HepG2 (cell line): ENCODE results near the gene TSPAN9. TPM values are rescaled to one million over a fixed set of nuclear protein-coding genes. Genes with fewer than 3 reads are reported as not detected.

Experiments used
- IKZF4 ChIP-seq: sonication (generic); formaldehyde crosslinking; IDR thresholded peaks from 2 replicates; pipeline ENCODE4 v1.5.1; 2020; ENCODE audit warnings: borderline replicate concordance, mild to moderate bottlenecking, low read depth, missing genetic modification reagents; ENCODE audit errors: not compliant biosample characterization
- ISX ChIP-seq: sonication (generic); formaldehyde crosslinking; conservative IDR thresholded peaks from 2 replicates; pipeline ENCODE4 v1.5.0; 2020; ENCODE audit warnings: missing genetic modification reagents
- JDP2 ChIP-seq: sonication (generic); formaldehyde crosslinking; IDR thresholded peaks from 2 replicates; pipeline ENCODE4 v1.8.1; 2022; ENCODE audit warnings: missing genetic modification reagents, borderline replicate concordance
- LCORL ChIP-seq, 2 experiments: fragments of 450-650 bp in 1 of 2; sonication (generic) in 1 of 2; formaldehyde crosslinking in 1 of 2; IDR thresholded peaks; 2 replicates each; pipeline versions ENCODE4 v1.5.0 to v1.6.1; 2017 to 2020; ENCODE audit warnings: antibody characterized with exemption in 1 of 2, missing genetic modification reagents in 1 of 2
- NONO ChIP-seq, 2 experiments: fragments of 450-650 bp in 1 of 2; sonication (generic) in 1 of 2; formaldehyde crosslinking in 1 of 2; IDR thresholded peaks in 1 of 2; conservative IDR thresholded peaks in 1 of 2; 2 replicates each; pipeline versions ENCODE4 v1.6.1 to v1.8.0; 2017 to 2022; ENCODE audit warnings: mild to moderate bottlenecking in 1 of 2, missing genetic modification reagents in 1 of 2, moderate library complexity in 1 of 2
- NR1H2 ChIP-seq: sonication (generic); formaldehyde crosslinking; IDR thresholded peaks from 2 replicates; pipeline ENCODE4 v1.8.1; 2022; ENCODE audit warnings: low read depth, missing genetic modification reagents, borderline replicate concordance
- RBM22 ChIP-seq: fragments of 200-400 bp; formaldehyde crosslinking; optimal IDR thresholded peaks from 2 replicates; pipeline ENCODE3; 2017; ENCODE audit warnings: mild to moderate bottlenecking, low read length, moderate library complexity
- SNAI1 ChIP-seq: sonication (generic); formaldehyde crosslinking; IDR thresholded peaks from 2 replicates; pipeline ENCODE4 v1.5.0; 2020; ENCODE audit warnings: mild to moderate bottlenecking, missing genetic modification reagents, borderline replicate concordance
- ZNF367 ChIP-seq: sonication (generic); formaldehyde crosslinking; IDR thresholded peaks from 2 replicates; pipeline ENCODE4 v1.4.0; 2020; ENCODE audit warnings: missing genetic modification reagents, borderline replicate concordance
- ZNF484 ChIP-seq: sonication (generic); formaldehyde crosslinking; IDR thresholded peaks from 2 replicates; pipeline ENCODE4 v1.5.1; 2020; ENCODE audit warnings: mild to moderate bottlenecking, low read depth, missing genetic modification reagents, borderline replicate concordance
- polyA plus RNA-seq, 8 experiments: library from polyadenylated mRNA; depleted of rRNA in 3 of 8; stranded (reverse) in 7 of 8; unstranded in 1 of 8; fragments of >200 nt; fragmentation: Illumina TruSeq in 4 of 8; extraction: Trizol in 4 of 8; gene quantifications; 2 replicates each; pipeline versions ENCODE4 v1.2.1 to v1.2.3, GENCODE V29; 2011 to 2016; ENCODE audit warnings: low read depth in 4 of 8, missing spikeins in 1 of 8, mixed read lengths in 1 of 8; ENCODE audit not compliant: insufficient read depth in 1 of 8
- total RNA-seq, 5 experiments: library from RNA; depleted of rRNA; stranded (reverse); fragments of >200 nt; fragmentation: Illumina TruSeq; extraction: Trizol; gene quantifications; 2 replicates each; pipeline ENCODE4 v1.2.3, GENCODE V29; 2016; ENCODE audit warnings: low read depth in 1 of 5
- TF ChIP-seq, protein P1 (sequence below): sonication (generic); formaldehyde crosslinking; conservative IDR thresholded peaks from 2 replicates; pipeline ENCODE4 v1.8.0; 2022; ENCODE audit warnings: missing genetic modification reagents
- TF ChIP-seq, protein P2 (sequence below): sonication (generic); formaldehyde crosslinking; IDR thresholded peaks from 2 replicates; pipeline ENCODE4 v1.4.0; 2020; ENCODE audit warnings: missing genetic modification reagents, mild to moderate bottlenecking, borderline replicate concordance
- TF ChIP-seq, protein P3 (sequence below): sonication (generic); formaldehyde crosslinking; IDR thresholded peaks from 2 replicates; pipeline ENCODE4 v1.8.1; 2023; ENCODE audit warnings: missing genetic modification reagents, inconsistent platforms, borderline replicate concordance
- TF ChIP-seq, protein P4 (sequence below), 2 experiments: sonication (generic) in 1 of 2; formaldehyde crosslinking in 1 of 2; IDR thresholded peaks; 2 replicates each; pipeline versions ENCODE4 v1.4.0 to v1.6.1; 2018 to 2020; ENCODE audit warnings: missing genetic modification reagents in 2 of 2, borderline replicate concordance in 1 of 2, low read depth in 1 of 2, mild to moderate bottlenecking in 1 of 2, missing biosample characterization in 1 of 2
- TF ChIP-seq, protein P5 (sequence below): sonication (generic); formaldehyde crosslinking; IDR thresholded peaks from 2 replicates; pipeline ENCODE4 v1.9.0; 2022; ENCODE audit warnings: missing genetic modification reagents, mild to moderate bottlenecking, borderline replicate concordance

The TSPAN9 gene
- total and polyA plus RNA-seq, 2 of the 13 experiments (the other 11 are each of a cell fraction or from before 2014, with no cell fraction given) = 18.1 to 42.3 TPM

DNA sequence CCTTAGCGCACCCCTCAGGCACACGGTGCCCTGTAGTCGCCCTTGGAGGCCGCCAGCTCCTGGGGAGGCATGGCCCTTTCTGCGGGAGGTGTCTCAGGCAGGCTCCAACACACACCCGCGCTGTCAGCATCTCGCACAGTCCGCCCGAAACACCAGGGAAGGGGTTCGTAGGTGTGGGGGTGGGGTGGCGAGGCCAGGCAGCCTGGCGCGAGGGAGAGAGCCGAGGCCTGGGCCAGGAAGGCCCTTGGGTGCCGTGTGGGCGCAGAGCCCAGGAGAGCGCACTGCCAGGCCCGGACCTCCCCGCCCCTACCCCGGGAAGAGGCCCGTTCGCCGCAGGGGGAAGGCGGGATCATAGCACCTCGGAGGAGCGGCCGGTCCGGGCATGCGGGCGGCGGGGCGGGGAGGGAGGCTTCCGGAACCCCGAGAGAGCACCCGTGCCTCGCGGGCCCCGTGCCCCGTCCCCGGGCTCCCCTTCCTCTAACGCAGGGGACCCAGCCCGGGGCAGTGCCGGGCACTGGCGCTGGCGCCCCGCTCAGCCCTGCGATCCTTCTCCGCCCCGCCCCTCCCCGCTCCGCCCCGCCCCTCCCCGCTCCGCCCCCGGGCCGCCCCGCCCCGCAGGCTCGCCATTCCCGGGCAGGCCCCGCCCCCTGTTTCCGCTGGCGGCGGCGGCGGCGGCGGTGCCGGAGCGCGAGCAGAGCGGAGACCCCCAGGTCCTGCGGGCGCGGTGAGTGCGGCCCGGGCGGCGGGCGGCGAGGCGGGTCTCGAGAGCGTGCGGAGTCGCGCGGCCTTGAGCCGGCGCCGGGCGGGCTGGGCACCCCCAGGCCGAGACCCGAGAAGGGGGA lies at the start of gene TSPAN9 (continued):
- TF ChIP-seq, protein P1, sequence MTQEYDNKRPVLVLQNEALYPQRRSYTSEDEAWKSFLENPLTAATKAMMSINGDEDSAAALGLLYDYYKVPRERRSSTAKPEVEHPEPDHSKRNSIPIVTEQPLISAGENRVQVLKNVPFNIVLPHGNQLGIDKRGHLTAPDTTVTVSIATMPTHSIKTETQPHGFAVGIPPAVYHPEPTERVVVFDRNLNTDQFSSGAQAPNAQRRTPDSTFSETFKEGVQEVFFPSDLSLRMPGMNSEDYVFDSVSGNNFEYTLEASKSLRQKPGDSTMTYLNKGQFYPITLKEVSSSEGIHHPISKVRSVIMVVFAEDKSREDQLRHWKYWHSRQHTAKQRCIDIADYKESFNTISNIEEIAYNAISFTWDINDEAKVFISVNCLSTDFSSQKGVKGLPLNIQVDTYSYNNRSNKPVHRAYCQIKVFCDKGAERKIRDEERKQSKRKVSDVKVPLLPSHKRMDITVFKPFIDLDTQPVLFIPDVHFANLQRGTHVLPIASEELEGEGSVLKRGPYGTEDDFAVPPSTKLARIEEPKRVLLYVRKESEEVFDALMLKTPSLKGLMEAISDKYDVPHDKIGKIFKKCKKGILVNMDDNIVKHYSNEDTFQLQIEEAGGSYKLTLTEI (CRISPR knock-in tag) = no peak
- TF ChIP-seq JDP2 (no peak), ISX (CRISPR knock-in tag) (no peak), LCORL (IDR thresholded peaks at IDR 0.05) (no peak), LCORL (CRISPR knock-in tag; IDR thresholded peaks at IDR 0.05) (peak; percentile 41; the same call in 1 of the 2 replicates), RBM22 (no peak), NR1H2 (CRISPR knock-in tag) (no peak), NONO (IDR thresholded peaks at IDR 0.05) (no peak), NONO (CRISPR knock-in tag; conservative IDR thresholded peaks at IDR 0.05) (no peak; the same call in 1 of the 2 replicates), ZNF484 (no peak), IKZF4 (no peak), SNAI1 (CRISPR knock-in tag) (no peak), ZNF367 (no peak)
- TF ChIP-seq, protein P2, sequence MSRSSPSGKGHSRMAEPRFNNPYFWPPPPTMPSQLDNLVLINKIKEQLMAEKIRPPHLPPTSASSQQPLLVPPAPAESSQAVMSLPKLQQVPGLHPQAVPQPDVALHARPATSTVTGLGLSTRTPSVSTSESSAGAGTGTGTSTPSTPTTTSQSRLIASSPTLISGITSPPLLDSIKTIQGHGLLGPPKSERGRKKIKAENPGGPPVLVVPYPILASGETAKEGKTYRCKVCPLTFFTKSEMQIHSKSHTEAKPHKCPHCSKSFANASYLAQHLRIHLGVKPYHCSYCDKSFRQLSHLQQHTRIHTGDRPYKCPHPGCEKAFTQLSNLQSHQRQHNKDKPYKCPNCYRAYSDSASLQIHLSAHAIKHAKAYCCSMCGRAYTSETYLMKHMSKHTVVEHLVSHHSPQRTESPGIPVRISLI (CRISPR knock-in tag) = no peak
- TF ChIP-seq, protein P3, sequence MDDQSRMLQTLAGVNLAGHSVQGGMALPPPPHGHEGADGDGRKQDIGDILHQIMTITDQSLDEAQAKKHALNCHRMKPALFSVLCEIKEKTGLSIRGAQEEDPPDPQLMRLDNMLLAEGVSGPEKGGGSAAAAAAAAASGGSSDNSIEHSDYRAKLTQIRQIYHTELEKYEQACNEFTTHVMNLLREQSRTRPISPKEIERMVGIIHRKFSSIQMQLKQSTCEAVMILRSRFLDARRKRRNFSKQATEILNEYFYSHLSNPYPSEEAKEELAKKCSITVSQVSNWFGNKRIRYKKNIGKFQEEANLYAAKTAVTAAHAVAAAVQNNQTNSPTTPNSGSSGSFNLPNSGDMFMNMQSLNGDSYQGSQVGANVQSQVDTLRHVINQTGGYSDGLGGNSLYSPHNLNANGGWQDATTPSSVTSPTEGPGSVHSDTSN = no peak
- TF ChIP-seq, protein P4, sequence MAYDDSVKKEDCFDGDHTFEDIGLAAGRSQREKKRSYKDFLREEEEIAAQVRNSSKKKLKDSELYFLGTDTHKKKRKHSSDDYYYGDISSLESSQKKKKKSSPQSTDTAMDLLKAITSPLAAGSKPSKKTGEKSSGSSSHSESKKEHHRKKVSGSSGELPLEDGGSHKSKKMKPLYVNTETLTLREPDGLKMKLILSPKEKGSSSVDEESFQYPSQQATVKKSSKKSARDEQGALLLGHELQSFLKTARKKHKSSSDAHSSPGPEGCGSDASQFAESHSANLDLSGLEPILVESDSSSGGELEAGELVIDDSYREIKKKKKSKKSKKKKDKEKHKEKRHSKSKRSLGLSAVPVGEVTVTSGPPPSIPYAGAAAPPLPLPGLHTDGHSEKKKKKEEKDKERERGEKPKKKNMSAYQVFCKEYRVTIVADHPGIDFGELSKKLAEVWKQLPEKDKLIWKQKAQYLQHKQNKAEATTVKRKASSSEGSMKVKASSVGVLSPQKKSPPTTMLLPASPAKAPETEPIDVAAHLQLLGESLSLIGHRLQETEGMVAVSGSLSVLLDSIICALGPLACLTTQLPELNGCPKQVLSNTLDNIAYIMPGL (CRISPR knock-in tag; IDR thresholded peaks at IDR 0.05; ENCODE audit: borderline replicate concordance in 1 of 2, low read depth in 1 of 2) = peak; percentile 51 to 64; a peak in 3 of 4 replicates
- TF ChIP-seq, protein P5, sequence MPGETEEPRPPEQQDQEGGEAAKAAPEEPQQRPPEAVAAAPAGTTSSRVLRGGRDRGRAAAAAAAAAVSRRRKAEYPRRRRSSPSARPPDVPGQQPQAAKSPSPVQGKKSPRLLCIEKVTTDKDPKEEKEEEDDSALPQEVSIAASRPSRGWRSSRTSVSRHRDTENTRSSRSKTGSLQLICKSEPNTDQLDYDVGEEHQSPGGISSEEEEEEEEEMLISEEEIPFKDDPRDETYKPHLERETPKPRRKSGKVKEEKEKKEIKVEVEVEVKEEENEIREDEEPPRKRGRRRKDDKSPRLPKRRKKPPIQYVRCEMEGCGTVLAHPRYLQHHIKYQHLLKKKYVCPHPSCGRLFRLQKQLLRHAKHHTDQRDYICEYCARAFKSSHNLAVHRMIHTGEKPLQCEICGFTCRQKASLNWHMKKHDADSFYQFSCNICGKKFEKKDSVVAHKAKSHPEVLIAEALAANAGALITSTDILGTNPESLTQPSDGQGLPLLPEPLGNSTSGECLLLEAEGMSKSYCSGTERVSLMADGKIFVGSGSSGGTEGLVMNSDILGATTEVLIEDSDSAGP = peak; percentile 70; the same call in 1 of the 2 replicates
